Measurements from ENCODE around the gene TMEM223. TPM values are rescaled to one million over a fixed set of nuclear protein-coding genes. Genes with fewer than 3 reads are reported as not detected.

The TMEM223 gene
- total and polyA plus RNA-seq, 9 of the 15 experiments (the other 6 are each of a cell fraction or from before 2014, with no cell fraction given) = 5.9 to 34.5 (median 19.6) TPM

DNA sequence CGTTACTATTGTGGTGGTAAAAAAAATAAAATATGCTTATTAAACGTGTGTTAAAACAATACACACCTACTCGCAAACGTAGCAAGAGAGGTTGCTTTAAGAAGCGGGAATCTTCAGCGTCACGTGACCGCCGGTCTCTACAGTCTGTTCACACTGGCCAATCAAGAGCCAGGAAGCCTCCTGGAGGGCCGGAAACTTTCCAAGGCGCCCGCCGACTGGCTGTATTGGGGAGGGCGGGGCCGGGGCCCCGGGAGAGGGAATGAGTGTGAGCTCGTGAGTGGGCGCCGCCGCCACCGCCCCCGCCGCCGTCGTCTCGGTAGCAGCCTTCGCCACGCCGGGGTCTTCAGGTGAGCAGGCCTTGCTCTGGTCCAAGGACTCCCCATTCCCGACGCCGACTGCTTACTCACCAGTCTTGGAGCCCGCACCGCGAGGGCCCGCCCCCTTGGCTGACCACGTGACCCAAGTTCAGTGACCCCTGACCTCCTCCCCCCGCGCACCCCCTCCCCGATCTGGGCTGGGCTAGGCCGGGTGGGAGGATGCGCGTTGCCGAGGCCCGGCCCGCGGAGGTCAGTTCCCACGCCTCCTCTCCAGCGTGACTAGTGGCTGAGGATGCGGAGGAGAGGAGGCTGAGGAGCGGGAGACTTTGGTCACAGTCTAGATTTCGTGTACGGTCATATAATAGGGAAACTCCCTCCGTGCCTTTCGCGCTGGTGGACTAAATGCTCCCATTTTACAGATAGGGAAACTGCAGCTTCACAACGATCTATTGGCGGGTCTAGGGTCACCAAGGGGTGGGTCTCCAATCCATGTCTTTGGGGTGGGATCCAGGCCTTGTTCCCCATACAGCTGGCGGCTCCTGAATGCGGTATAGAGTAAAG lies 20.4 kb downstream of the TMEM223 start, which contains the start of gene TAF6L (continued):
- TF ChIP-seq, protein P1, sequence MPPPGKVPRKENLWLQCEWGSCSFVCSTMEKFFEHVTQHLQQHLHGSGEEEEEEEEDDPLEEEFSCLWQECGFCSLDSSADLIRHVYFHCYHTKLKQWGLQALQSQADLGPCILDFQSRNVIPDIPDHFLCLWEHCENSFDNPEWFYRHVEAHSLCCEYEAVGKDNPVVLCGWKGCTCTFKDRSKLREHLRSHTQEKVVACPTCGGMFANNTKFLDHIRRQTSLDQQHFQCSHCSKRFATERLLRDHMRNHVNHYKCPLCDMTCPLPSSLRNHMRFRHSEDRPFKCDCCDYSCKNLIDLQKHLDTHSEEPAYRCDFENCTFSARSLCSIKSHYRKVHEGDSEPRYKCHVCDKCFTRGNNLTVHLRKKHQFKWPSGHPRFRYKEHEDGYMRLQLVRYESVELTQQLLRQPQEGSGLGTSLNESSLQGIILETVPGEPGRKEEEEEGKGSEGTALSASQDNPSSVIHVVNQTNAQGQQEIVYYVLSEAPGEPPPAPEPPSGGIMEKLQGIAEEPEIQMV (tag; conservative IDR thresholded peaks at IDR 0.05; ENCODE audit: low read depth) = no peak
- peak; percentile 46 for TF ChIP-seq ASH1L (IDR thresholded peaks at IDR 0.05; ENCODE audit: borderline replicate concordance, low read depth, partially characterized antibody)
- TF ChIP-seq CCAR2 (IDR thresholded peaks at IDR 0.05; ENCODE audit: low read depth, low read length) = no peak
- TF ChIP-seq HSF4 (CRISPR knock-in tag; IDR thresholded peaks at IDR 0.05; ENCODE audit: borderline replicate concordance) = no peak
- TF ChIP-seq TCF3 (CRISPR knock-in tag; IDR thresholded peaks at IDR 0.05) = no peak; the same call in 1 of the 2 replicates
- peak; percentile 76 for TF ChIP-seq FOS (IDR thresholded peaks at IDR 0.05; ENCODE audit: extremely low read depth, insufficient read length)
- TF ChIP-seq, protein P2, sequence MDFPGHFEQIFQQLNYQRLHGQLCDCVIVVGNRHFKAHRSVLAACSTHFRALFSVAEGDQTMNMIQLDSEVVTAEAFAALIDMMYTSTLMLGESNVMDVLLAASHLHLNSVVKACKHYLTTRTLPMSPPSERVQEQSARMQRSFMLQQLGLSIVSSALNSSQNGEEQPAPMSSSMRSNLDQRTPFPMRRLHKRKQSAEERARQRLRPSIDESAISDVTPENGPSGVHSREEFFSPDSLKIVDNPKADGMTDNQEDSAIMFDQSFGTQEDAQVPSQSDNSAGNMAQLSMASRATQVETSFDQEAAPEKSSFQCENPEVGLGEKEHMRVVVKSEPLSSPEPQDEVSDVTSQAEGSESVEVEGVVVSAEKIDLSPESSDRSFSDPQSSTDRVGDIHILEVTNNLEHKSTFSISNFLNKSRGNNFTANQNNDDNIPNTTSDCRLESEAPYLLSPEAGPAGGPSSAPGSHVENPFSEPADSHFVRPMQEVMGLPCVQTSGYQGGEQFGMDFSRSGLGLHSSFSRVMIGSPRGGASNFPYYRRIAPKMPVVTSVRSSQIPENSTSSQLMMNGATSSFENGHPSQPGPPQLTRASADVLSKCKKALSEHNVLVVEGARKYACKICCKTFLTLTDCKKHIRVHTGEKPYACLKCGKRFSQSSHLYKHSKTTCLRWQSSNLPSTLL (IDR thresholded peaks at IDR 0.05) = no peak
- TF ChIP-seq MAFF (IDR thresholded peaks at IDR 0.05; ENCODE audit: low read length) = no peak
- TF ChIP-seq SPI1 (IDR thresholded peaks at IDR 0.05; ENCODE audit: borderline replicate concordance, low read depth, low read length) = no peak
- no peak for TF ChIP-seq ZNF785 (CRISPR knock-in tag; IDR thresholded peaks at IDR 0.05)
- TF ChIP-seq, protein P3, sequence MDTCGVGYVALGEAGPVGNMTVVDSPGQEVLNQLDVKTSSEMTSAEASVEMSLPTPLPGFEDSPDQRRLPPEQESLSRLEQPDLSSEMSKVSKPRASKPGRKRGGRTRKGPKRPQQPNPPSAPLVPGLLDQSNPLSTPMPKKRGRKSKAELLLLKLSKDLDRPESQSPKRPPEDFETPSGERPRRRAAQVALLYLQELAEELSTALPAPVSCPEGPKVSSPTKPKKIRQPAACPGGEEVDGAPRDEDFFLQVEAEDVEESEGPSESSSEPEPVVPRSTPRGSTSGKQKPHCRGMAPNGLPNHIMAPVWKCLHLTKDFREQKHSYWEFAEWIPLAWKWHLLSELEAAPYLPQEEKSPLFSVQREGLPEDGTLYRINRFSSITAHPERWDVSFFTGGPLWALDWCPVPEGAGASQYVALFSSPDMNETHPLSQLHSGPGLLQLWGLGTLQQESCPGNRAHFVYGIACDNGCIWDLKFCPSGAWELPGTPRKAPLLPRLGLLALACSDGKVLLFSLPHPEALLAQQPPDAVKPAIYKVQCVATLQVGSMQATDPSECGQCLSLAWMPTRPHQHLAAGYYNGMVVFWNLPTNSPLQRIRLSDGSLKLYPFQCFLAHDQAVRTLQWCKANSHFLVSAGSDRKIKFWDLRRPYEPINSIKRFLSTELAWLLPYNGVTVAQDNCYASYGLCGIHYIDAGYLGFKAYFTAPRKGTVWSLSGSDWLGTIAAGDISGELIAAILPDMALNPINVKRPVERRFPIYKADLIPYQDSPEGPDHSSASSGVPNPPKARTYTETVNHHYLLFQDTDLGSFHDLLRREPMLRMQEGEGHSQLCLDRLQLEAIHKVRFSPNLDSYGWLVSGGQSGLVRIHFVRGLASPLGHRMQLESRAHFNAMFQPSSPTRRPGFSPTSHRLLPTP (IDR thresholded peaks at IDR 0.05; ENCODE audit: borderline replicate concordance, extremely low read depth, insufficient read length) = no peak
- TF ChIP-seq ZBTB12 (CRISPR knock-in tag; IDR thresholded peaks at IDR 0.05) = 0 out of 2 replicates have a peak, but pooled peaks have one; percentile 4
- no peak for TF ChIP-seq ZNF354B (CRISPR knock-in tag; IDR thresholded peaks at IDR 0.05)
- no peak for TF ChIP-seq TSC22D4 (tag; IDR thresholded peaks at IDR 0.05)
- no peak for TF ChIP-seq ZNF76 (CRISPR knock-in tag; IDR thresholded peaks at IDR 0.05; ENCODE audit: borderline replicate concordance)
- no peak for TF ChIP-seq TAL1 (IDR thresholded peaks at IDR 0.05)
- TF ChIP-seq, protein P4, sequence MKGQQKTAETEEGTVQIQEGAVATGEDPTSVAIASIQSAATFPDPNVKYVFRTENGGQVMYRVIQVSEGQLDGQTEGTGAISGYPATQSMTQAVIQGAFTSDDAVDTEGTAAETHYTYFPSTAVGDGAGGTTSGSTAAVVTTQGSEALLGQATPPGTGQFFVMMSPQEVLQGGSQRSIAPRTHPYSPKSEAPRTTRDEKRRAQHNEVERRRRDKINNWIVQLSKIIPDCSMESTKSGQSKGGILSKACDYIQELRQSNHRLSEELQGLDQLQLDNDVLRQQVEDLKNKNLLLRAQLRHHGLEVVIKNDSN (CRISPR knock-in tag; IDR thresholded peaks at IDR 0.05) = peak; percentile 95
- no peak for TF ChIP-seq HDAC3 (IDR thresholded peaks at IDR 0.05; ENCODE audit: borderline replicate concordance, partially characterized antibody)
- peak; percentile 32; the same call in 1 of the 2 replicates for TF ChIP-seq SMARCA4 (IDR thresholded peaks at IDR 0.05)

All from K562 (cell line).